Measurements from ENCODE around the gene TGFB1I1.
"Not testable (repeated sequence)": the region's sequence is repeated elsewhere in the genome, so short reads cannot be mapped to it uniquely, and the experiment has no call there.

TGFB1I1 gene

GRCh38 chr16:31523768-31524167 is 51.8 kb downstream of the TGFB1I1 start:
- not testable (repeated sequence) for DNase-seq

- DNase-seq = no peak
Observed at GRCh38 chr16:31525113-31525512, 53.2 kb downstream of the TGFB1I1 start.

All from RPMI8226 (cell line).